ENCODE results near the gene ENOX1. TPM values are rescaled to one million over a fixed set of nuclear protein-coding genes. Genes with fewer than 3 reads are reported as not detected.

ENOX1 gene
- total RNA-seq, 1 donor from 2014 or later: 2.5 TPM

- no peaks in the 10 kb centered on the region for H3K36me3 Mint-ChIP-seq (ENCODE audit: insufficient read depth)
- H3K9me3 Mint-ChIP-seq (ENCODE audit: low read depth): no peaks in the 10 kb centered on the region
- H3K4me1 Mint-ChIP-seq (ENCODE audit: low read depth): no peaks in the 10 kb centered on the region
- no peak for DNase-seq (ENCODE audit: low spot score, unreplicated experiment)
- H3K27me3 Mint-ChIP-seq: no peaks in the 10 kb centered on the region
- TF ChIP-seq CTCF (IDR thresholded peaks at IDR 0.05; ENCODE audit: unreplicated experiment): no peak
- no peak overlapping the region for H3K4me3 Mint-ChIP-seq (ENCODE audit: low read depth)
- no peak overlapping the region for H3K27ac Mint-ChIP-seq
Measured at GRCh38 chr13:43431841-43432240, 354.9 kb downstream of the ENOX1 start.

DNA sequence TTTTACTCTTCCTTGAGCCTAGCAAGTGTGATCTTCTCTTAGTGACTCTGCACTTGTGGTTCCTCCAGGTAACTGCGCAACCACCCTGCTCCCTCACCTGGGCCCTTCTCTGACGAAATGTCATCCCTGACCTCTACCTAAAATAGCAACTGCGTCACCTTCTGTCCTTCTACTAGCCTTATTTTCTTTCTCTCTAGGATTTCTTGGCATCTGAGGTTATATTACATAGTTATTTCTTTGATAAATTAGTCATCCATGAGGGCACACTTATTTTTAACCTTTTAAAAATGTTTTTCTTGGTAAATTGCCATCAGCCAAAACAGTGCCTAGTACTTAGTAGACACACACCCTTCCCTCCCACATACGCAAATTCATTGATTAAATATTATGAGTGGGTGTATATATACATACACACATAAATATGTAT is 355.5 kb downstream of the ENOX1 start:
- Mint-ChIP-seq H3K9me3 (ENCODE audit: low read depth) (no peaks in the 10 kb centered on the region), H3K36me3 (ENCODE audit: insufficient read depth) (no peaks in the 10 kb centered on the region), H3K4me3 (ENCODE audit: low read depth) (no peak overlapping the region), H3K4me1 (ENCODE audit: low read depth) (no peaks in the 10 kb centered on the region), H3K27me3 (no peaks in the 10 kb centered on the region), H3K27ac (no peak overlapping the region)
- no peak for DNase-seq (ENCODE audit: low spot score, unreplicated experiment)
- no peak for TF ChIP-seq CTCF (IDR thresholded peaks at IDR 0.05; ENCODE audit: unreplicated experiment)

DNA sequence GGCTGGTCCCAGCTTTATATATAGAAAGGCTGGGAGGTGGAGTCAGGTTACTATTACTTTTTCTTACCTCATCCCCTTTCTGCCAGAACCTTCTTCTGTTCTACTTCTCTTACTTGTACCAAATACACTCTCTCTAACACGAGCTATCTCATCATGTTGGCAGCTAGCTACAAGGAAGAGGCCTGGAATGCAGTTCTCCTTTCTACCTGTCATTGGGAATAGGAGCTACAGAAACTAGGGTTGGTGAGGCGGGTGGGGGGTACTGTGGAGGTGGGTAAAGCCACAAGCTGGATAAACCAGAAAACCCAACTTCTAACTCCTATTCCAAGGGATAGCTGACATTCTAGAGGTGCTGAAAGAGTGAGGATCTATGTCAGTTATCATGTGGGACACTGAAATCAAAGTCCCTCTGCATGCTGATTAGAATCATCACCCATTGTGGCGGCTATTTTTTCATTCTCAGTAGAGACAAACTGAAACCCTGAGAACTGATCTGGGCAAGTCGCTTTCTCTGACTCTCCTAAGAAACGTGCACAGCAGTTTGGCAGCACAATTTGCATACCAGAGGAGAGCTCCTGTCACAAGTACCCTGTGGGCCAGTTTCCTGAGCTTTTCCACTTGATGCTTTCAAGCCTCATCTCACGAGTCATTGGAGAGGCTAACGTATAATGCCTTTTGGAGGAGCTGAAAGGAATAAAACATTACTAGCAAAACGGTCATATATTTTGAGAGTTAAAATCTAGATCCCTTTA is 358.1 kb downstream of the ENOX1 start:
- Mint-ChIP-seq H3K4me3 (ENCODE audit: low read depth) (no peak overlapping the region), H3K27ac (no peak overlapping the region), H3K27me3 (no peaks in the 10 kb centered on the region), H3K9me3 (ENCODE audit: low read depth) (no peaks in the 10 kb centered on the region), H3K36me3 (ENCODE audit: insufficient read depth) (no peaks in the 10 kb centered on the region), H3K4me1 (ENCODE audit: low read depth) (peaks cover 3% of the 10 kb centered on the region)
- no peak for DNase-seq (ENCODE audit: low spot score, unreplicated experiment)
- no peak for TF ChIP-seq CTCF (IDR thresholded peaks at IDR 0.05; ENCODE audit: unreplicated experiment)

GRCh38 chr13:43426355-43426754 is 360.4 kb downstream of the ENOX1 start:
- H3K4me1 Mint-ChIP-seq (ENCODE audit: low read depth): peaks cover 3% of the 10 kb centered on the region
- TF ChIP-seq CTCF (IDR thresholded peaks at IDR 0.05; ENCODE audit: unreplicated experiment): no peak
- no peaks in the 10 kb centered on the region for H3K36me3 Mint-ChIP-seq (ENCODE audit: insufficient read depth)

GRCh38 chr13:43425234-43425633 is 361.5 kb downstream of the ENOX1 start:
- H3K27ac Mint-ChIP-seq: no peak overlapping the region
- TF ChIP-seq CTCF (IDR thresholded peaks at IDR 0.05; ENCODE audit: unreplicated experiment): no peak
- no peaks in the 10 kb centered on the region for H3K27me3 Mint-ChIP-seq
- H3K4me3 Mint-ChIP-seq (ENCODE audit: low read depth): no peak overlapping the region
- no peak for DNase-seq (ENCODE audit: low spot score, unreplicated experiment)
- peaks cover 2% of the 10 kb centered on the region for H3K36me3 Mint-ChIP-seq (ENCODE audit: insufficient read depth)
- H3K9me3 Mint-ChIP-seq (ENCODE audit: low read depth): peaks cover 7% of the 10 kb centered on the region
- H3K4me1 Mint-ChIP-seq (ENCODE audit: low read depth): peaks cover 3% of the 10 kb centered on the region

More at GRCh38 chr13:43426355-43426754, 360.4 kb downstream of the ENOX1 start:
- H3K4me3 Mint-ChIP-seq (ENCODE audit: low read depth): no peak overlapping the region
- H3K27ac Mint-ChIP-seq: no peak overlapping the region
- no peaks in the 10 kb centered on the region for H3K9me3 Mint-ChIP-seq (ENCODE audit: low read depth)
- no peak for DNase-seq (ENCODE audit: low spot score, unreplicated experiment)
- no peaks in the 10 kb centered on the region for H3K27me3 Mint-ChIP-seq
